IMR-90 (cell line): Measurements from ENCODE around the gene ELP6. TPM values are rescaled to one million over a fixed set of nuclear protein-coding genes. Genes with fewer than 3 reads are reported as not detected.

Source experiments
- ATAC-seq: fragments of 200-7000 bp; cut with Tn5 transposase; 2 replicates; pipeline ENCODE4 v1.9.1; 2020; ENCODE audit warnings: low read depth, mild to moderate bottlenecking, moderate library complexity
- BruUV-seq: library from RNA; stranded (reverse); fragments of 400-500 nt; replicated peaks from 2 replicates; lab custom pipeline; 2021; lab: Mats Ljungman, UMichigan
- CTCF ChIA-PET: fragments of 300-600 bp; formaldehyde crosslinking; extraction: SDS; loops from one replicate; lab custom pipeline; 2021; ENCODE audit warnings: antibody characterized with exemption; lab: Yijun Ruan, JAX
- POLR2A ChIA-PET: fragments of 300-600 bp; sonication (Branson Sonifier 250); formaldehyde crosslinking; loops from one replicate; lab custom pipeline; 2022; ENCODE audit warnings: antibody characterized with exemption; ENCODE audit not compliant: unreplicated experiment; lab: Charles Lee
- DNase-seq: peaks from one replicate; pipeline ENCODE4 v3.0.0; 2013
- H2AFZ ChIP-seq: replicated peaks from 2 replicates; pipeline ENCODE3; 2013; ENCODE audit warnings: low read length, mild to moderate bottlenecking; ENCODE audit not compliant: poor library complexity
- H2AK5ac ChIP-seq: 2 replicates; pipeline ENCODE4 v1.6.1; 2013; ENCODE audit warnings: low read depth, low read length, inconsistent platforms
- H2AK9ac ChIP-seq: replicated peaks from 2 replicates; pipeline ENCODE3; 2013; ENCODE audit warnings: mild to moderate bottlenecking, low read depth, low read length, moderate library complexity; ENCODE audit not compliant: poor library complexity
- H2BK120ac ChIP-seq: 2 replicates; pipeline ENCODE4 v1.6.1; 2013; ENCODE audit warnings: low read depth, low read length, inconsistent platforms
- H2BK15ac ChIP-seq: 3 replicates; pipeline ENCODE4 v1.6.1; 2013; ENCODE audit warnings: low read depth, low read length, inconsistent platforms
- H2BK20ac ChIP-seq: 2 replicates; pipeline ENCODE4 v1.6.1; 2013; ENCODE audit warnings: low read depth, mild to moderate bottlenecking, inconsistent platforms, low read length, moderate library complexity
- H2BK5ac ChIP-seq: 2 replicates; pipeline ENCODE4 v1.6.1; 2013; ENCODE audit warnings: mild to moderate bottlenecking, low read depth, low read length, inconsistent platforms; ENCODE audit not compliant: poor library complexity, severe bottlenecking
- H3K14ac ChIP-seq: replicated peaks from 2 replicates; pipeline ENCODE4 v1.6.1; 2013; ENCODE audit warnings: low read depth, low read length, inconsistent platforms
- H3K18ac ChIP-seq: 2 replicates; pipeline ENCODE4 v1.6.1; 2013; ENCODE audit warnings: low read depth, low read length, control low read depth
- H3K23ac ChIP-seq: 2 replicates; pipeline ENCODE4 v1.6.1; 2013; ENCODE audit warnings: low read depth, low read length, inconsistent platforms
- H3K27ac ChIP-seq: 2 replicates; pipeline ENCODE4 v1.5.1; 2013; ENCODE audit warnings: mild to moderate bottlenecking, control low read depth, low read length; ENCODE audit not compliant: insufficient read depth
- H3K27me3 ChIP-seq: 2 replicates; pipeline ENCODE4 v1.6.1; 2013; ENCODE audit warnings: low read length; ENCODE audit not compliant: control insufficient read depth, insufficient read depth
- H3K36me3 ChIP-seq: 2 replicates; pipeline ENCODE4 v1.6.1; 2013; ENCODE audit warnings: low read length, mixed read lengths; ENCODE audit not compliant: control insufficient read depth, insufficient read depth
- H3K4ac ChIP-seq: 2 replicates; pipeline ENCODE4 v1.6.1; 2013; ENCODE audit warnings: low read depth, low read length, inconsistent platforms
- H3K4me1 ChIP-seq: 2 replicates; pipeline ENCODE4 v1.6.1; 2013; ENCODE audit warnings: low read length, mixed read lengths; ENCODE audit not compliant: control insufficient read depth, insufficient read depth
- H3K4me2 ChIP-seq: 2 replicates; pipeline ENCODE4 v1.6.1; 2013; ENCODE audit warnings: low read depth, mild to moderate bottlenecking, control low read depth, low read length, moderate library complexity
- H3K4me3 ChIP-seq: 2 replicates; pipeline ENCODE4 v1.5.1; 2013; ENCODE audit warnings: low read depth, mild to moderate bottlenecking, control low read depth, low read length, moderate library complexity; ENCODE audit not compliant: insufficient read depth
- H3K56ac ChIP-seq: 2 replicates; pipeline ENCODE4 v1.6.1; 2013; ENCODE audit warnings: low read length, inconsistent platforms; ENCODE audit not compliant: insufficient read depth; ENCODE audit errors: extremely low read depth
- H3K79me1 ChIP-seq, 2 experiments: 2 replicates each; pipeline ENCODE4 v1.6.1; 2013; ENCODE audit warnings: low read length in 2 of 2, inconsistent platforms in 1 of 2, low read depth in 1 of 2
- H3K9ac ChIP-seq: 2 replicates; pipeline ENCODE4 v1.6.1; 2013; ENCODE audit warnings: low read depth, low read length, control low read depth
- H3K9me1 ChIP-seq: 2 replicates; pipeline ENCODE4 v1.6.1; 2013; ENCODE audit warnings: low read length, inconsistent platforms; ENCODE audit not compliant: insufficient read depth
- H3K9me3 ChIP-seq: 2 replicates; pipeline ENCODE4 v1.6.1; 2013; ENCODE audit warnings: low read length; ENCODE audit not compliant: control insufficient read depth, insufficient read depth
- H4K20me1 ChIP-seq: 2 replicates; pipeline ENCODE4 v1.6.1; 2013; ENCODE audit warnings: low read length, inconsistent platforms; ENCODE audit not compliant: insufficient read depth
- H4K5ac ChIP-seq: 2 replicates; pipeline ENCODE4 v1.6.1; 2013; ENCODE audit warnings: mild to moderate bottlenecking, low read depth, low read length, control low read depth
- H4K8ac ChIP-seq, 2 experiments: 2 replicates each; pipeline ENCODE4 v1.6.1; 2013; ENCODE audit warnings: low read depth in 2 of 2, low read length in 2 of 2, control low read depth in 1 of 2, inconsistent platforms in 1 of 2
- H4K91ac ChIP-seq: 2 replicates; pipeline ENCODE4 v1.6.1; 2013; ENCODE audit warnings: low read depth, low read length, inconsistent platforms; ENCODE audit not compliant: insufficient read depth
- BHLHE40 ChIP-seq: fragments of 150-350 bp; IDR thresholded peaks from 2 replicates; pipeline ENCODE4 v1.6.1; 2016; ENCODE audit warnings: mild to moderate bottlenecking, low read depth, low read length
- CEBPB ChIP-seq: IDR thresholded peaks from 2 replicates; pipeline ENCODE4 v1.6.1; 2012; ENCODE audit warnings: low read depth, low read length, improper control_type of control experiment
- CHD1 ChIP-seq: IDR thresholded peaks from 2 replicates; pipeline ENCODE4 v1.6.1; 2012; ENCODE audit warnings: low read depth, low read length, improper control_type of control experiment
- FOS ChIP-seq: fragments of 150-350 bp; IDR thresholded peaks from 2 replicates; pipeline ENCODE4 v1.6.1; 2016; ENCODE audit warnings: low read depth, low read length
- MAFK ChIP-seq: IDR thresholded peaks from 2 replicates; pipeline ENCODE4 v1.6.1; 2012; ENCODE audit warnings: low read depth, low read length, improper control_type of control experiment
- MAZ ChIP-seq: IDR thresholded peaks from 2 replicates; pipeline ENCODE4 v1.6.1; 2012; ENCODE audit warnings: low read depth, mild to moderate bottlenecking, low read length, improper control_type of control experiment, moderate library complexity, borderline replicate concordance
- MXI1 ChIP-seq: IDR thresholded peaks from 2 replicates; pipeline ENCODE4 v1.6.1; 2012; ENCODE audit warnings: low read depth, mild to moderate bottlenecking, low read length, moderate library complexity, borderline replicate concordance
- NFE2L2 ChIP-seq: fragments of 150-350 bp; IDR thresholded peaks from 2 replicates; pipeline ENCODE4 v1.6.1; 2016; ENCODE audit warnings: low read depth, mild to moderate bottlenecking, low read length
- POLR2A ChIP-seq: IDR thresholded peaks from 2 replicates; pipeline ENCODE4 v1.6.1; 2012; ENCODE audit warnings: mild to moderate bottlenecking, low read depth, low read length
- RAD21 ChIP-seq: IDR thresholded peaks from 2 replicates; pipeline ENCODE4 v1.6.1; 2012; ENCODE audit warnings: low read length, improper control_type of control experiment
- RFX5 ChIP-seq: IDR thresholded peaks from 2 replicates; pipeline ENCODE4 v1.8.0; 2012; ENCODE audit warnings: low read depth, mild to moderate bottlenecking, low read length, moderate library complexity
- SMC3 ChIP-seq: fragments of 150-350 bp; IDR thresholded peaks from 2 replicates; pipeline ENCODE4 v1.6.1; 2016; ENCODE audit warnings: low read depth, mild to moderate bottlenecking, antibody characterized with exemption, low read length, moderate library complexity
- WGBS, 2 experiments: methylation state at CpG; one replicate each; pipeline versions ENCODE4 v1.1.5 to v1.1.7; 2013; ENCODE audit warnings: missing lambda C conversion rate in 2 of 2; ENCODE audit not compliant: insufficient read length in 1 of 2; ENCODE audit errors: extremely low coverage in 2 of 2; 5-methylcytosine and 5-hydroxymethylcytosine counted together
- dilution Hi-C: fragments of 300-500 bp; cut with HindIII; formaldehyde crosslinking; loops from one replicate; pipeline ENCODE4 v1.14.3; 2018; ENCODE audit warnings: low sequenced_read_pairs; ENCODE audit not compliant: unreplicated experiment
- in situ Hi-C: fragments of 300-500 bp; cut with MboI; formaldehyde crosslinking; loops from 3 replicates; pipeline ENCODE4 v1.14.3; 2019; ENCODE audit warnings: low sequenced_read_pairs, inconsistent platforms, mixed read lengths
- intact Hi-C: fragments of 100-400 bp; cut with micrococcal nuclease; formaldehyde crosslinking; loops from 2 replicates; pipeline ENCODE4 v1.10.0; 2022
- polyA plus RNA-seq, 3 experiments: library from polyadenylated mRNA; depleted of rRNA; stranded (reverse); fragments of >200 nt; gene quantifications; 2 replicates each; pipeline ENCODE4 v1.2.3, GENCODE V29; 2012; ENCODE audit warnings: low replicate concordance in 1 of 3
- total RNA-seq: library from RNA; depleted of rRNA; stranded (reverse); fragments of >200 nt; gene quantifications from 2 replicates; pipeline ENCODE4 v1.2.3, GENCODE V29; 2012
- TF ChIP-seq, protein P1 (sequence below): fragments of 150-350 bp; IDR thresholded peaks from 2 replicates; pipeline ENCODE4 v1.6.1; 2016; ENCODE audit warnings: low read depth, mild to moderate bottlenecking, low read length, moderate library complexity, borderline replicate concordance
- TF ChIP-seq, protein P2 (sequence below): conservative IDR thresholded peaks from 2 replicates; pipeline ENCODE4 v1.5.1; 2012; ENCODE audit warnings: mild to moderate bottlenecking, low read depth, low read length, improper control_type of control experiment

ELP6 gene
- total and polyA plus RNA-seq, 2 of the 4 experiments (the other 2 are of a cell fraction): 31.4 to 44.9 TPM

DNA sequence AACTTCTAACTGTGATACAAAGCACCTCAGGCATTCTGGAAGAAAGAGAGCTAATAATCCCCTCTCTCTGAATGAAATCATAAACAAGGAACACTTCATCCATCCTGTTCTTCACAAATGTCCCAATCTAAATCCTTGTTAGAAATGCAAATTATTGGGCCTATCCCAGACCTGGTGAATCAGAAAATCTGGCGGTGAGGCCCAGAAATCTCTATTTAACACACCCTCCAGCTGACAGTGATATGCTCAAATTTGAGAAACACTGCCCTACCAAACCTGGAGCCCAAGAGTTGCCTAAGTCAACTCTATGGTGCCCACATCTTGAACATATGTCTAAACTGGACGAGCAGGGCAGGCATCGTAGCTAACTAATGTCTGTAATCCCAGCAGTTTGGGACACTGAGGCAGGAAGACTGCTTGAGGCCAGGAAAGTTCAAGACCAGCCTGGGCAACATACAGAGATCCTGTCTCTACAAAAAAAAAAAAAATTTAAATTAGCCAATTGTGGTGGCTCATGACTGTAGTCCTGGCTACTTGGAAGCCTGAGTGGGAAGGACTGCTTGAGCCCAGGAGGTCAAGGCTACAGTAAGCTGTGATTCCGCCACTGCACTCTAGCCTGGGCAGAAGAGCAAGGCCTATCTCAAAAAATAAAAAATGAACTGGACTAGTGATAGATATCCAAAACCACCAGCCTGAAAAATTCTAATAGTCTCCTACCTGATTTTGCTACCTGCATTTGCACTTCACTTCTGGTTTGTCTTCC is 60.9 kb downstream of the ELP6 start:
- Histone ChIP-seq H3K18ac (no peak overlapping the region), H3K36me3 (no peaks in the 10 kb centered on the region), H4K8ac (no peak overlapping the region), H3K4me3 (no peak overlapping the region), H3K4me2 (no peak overlapping the region), H2BK20ac (no peak overlapping the region), H2AFZ (no peak overlapping the region), H2AK5ac (no peak overlapping the region), H3K9ac (no peak overlapping the region), H3K79me1 (peaks cover 10 to 43% of the 10 kb centered on the region in 2 experiments), H2AK9ac (no peak overlapping the region), H2BK15ac (no peak overlapping the region), H3K14ac (no peak overlapping the region), H2BK5ac (no peak overlapping the region), H3K27ac (no peak overlapping the region), H3K4ac (no peak overlapping the region), H3K9me3 (no peaks in the 10 kb centered on the region), H4K20me1 (peaks cover 10% of the 10 kb centered on the region; the same call in 1 of the 2 replicates), H3K23ac (no peak overlapping the region), H3K27me3 (no peaks in the 10 kb centered on the region), H3K9me1 (0 out of 2 replicates have a peak, but pooled peaks cover 2% of the 10 kb centered on the region), H3K4me1 (peaks cover 6% of the 10 kb centered on the region), H4K5ac (no peak overlapping the region), H3K56ac (no peak overlapping the region), H4K91ac (no peak overlapping the region), H2BK120ac (no peak overlapping the region)
- DNase-seq (no peak), ATAC-seq (no peak)
- in situ Hi-C loops (no loop called here), dilution Hi-C loops (no loop called here), intact Hi-C loops (no loop called here)
- TF ChIP-seq RFX5: no peak
- TF ChIP-seq, protein P1, sequence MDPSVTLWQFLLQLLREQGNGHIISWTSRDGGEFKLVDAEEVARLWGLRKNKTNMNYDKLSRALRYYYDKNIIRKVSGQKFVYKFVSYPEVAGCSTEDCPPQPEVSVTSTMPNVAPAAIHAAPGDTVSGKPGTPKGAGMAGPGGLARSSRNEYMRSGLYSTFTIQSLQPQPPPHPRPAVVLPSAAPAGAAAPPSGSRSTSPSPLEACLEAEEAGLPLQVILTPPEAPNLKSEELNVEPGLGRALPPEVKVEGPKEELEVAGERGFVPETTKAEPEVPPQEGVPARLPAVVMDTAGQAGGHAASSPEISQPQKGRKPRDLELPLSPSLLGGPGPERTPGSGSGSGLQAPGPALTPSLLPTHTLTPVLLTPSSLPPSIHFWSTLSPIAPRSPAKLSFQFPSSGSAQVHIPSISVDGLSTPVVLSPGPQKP: no peak
- TF ChIP-seq, protein P2, sequence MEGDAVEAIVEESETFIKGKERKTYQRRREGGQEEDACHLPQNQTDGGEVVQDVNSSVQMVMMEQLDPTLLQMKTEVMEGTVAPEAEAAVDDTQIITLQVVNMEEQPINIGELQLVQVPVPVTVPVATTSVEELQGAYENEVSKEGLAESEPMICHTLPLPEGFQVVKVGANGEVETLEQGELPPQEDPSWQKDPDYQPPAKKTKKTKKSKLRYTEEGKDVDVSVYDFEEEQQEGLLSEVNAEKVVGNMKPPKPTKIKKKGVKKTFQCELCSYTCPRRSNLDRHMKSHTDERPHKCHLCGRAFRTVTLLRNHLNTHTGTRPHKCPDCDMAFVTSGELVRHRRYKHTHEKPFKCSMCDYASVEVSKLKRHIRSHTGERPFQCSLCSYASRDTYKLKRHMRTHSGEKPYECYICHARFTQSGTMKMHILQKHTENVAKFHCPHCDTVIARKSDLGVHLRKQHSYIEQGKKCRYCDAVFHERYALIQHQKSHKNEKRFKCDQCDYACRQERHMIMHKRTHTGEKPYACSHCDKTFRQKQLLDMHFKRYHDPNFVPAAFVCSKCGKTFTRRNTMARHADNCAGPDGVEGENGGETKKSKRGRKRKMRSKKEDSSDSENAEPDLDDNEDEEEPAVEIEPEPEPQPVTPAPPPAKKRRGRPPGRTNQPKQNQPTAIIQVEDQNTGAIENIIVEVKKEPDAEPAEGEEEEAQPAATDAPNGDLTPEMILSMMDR: no peak
- TF ChIP-seq RAD21: no peak
- TF ChIP-seq CHD1: no peak
- no peak for TF ChIP-seq CEBPB
- no peak for TF ChIP-seq FOS
- TF ChIP-seq SMC3: no peak
- no peak for TF ChIP-seq MAFK
- no peak for TF ChIP-seq POLR2A
- no peak for TF ChIP-seq MAZ
- TF ChIP-seq MXI1: no peak
- TF ChIP-seq NFE2L2: no peak
- no peak for TF ChIP-seq BHLHE40
- BruUV-seq: no TSS peak
- POLR2A ChIA-PET: no interaction called here
- CTCF ChIA-PET: interaction anchor here (0.6 kb wide), 1 partner anchor 15 kb away, joined by 3 read pairs; no protein-coding TSS in a partner anchor
- 100% methylated on average over 2 of the region's 4 CpGs; no CpG with 5 or more reads in 1 of the 2 experiments for WGBS, 2 experiments
